Activated T-cell treated with anti-CD3 and anti-CD28 coated beads, Interleukin-2, amount 50 U/mL, for 24 hours (primary cell): ENCODE data around the gene CR1.
"Not testable (repeated sequence)": the region's sequence is repeated elsewhere in the genome, so short reads cannot be mapped to it uniquely, and the experiment has no call there.

Experiments
- DNase-seq: peaks from one replicate; pipeline ENCODE4 v3.0.0-alpha.2; 2020
- H3K27ac Mint-ChIP-seq: 2 replicates; pipeline ENCODE4 v1.8.0; 2020; ENCODE audit warnings: mild to moderate bottlenecking, mixed read lengths
- H3K27me3 Mint-ChIP-seq: 2 replicates; pipeline ENCODE4 v1.8.0; 2020; ENCODE audit warnings: mixed read lengths
- H3K36me3 Mint-ChIP-seq: 2 replicates; pipeline ENCODE4 v1.8.0; 2020; ENCODE audit warnings: low read depth, mixed read lengths
- H3K4me1 Mint-ChIP-seq: 2 replicates; pipeline ENCODE4 v1.8.0; 2020; ENCODE audit warnings: low read depth, mixed read lengths
- H3K4me3 Mint-ChIP-seq: 2 replicates; pipeline ENCODE4 v1.8.0; 2020; ENCODE audit warnings: mild to moderate bottlenecking, moderate library complexity, mixed read lengths
- H3K9me3 Mint-ChIP-seq: 2 replicates; pipeline ENCODE4 v1.8.0; 2020; ENCODE audit warnings: mixed read lengths

Gene CR1

DNA sequence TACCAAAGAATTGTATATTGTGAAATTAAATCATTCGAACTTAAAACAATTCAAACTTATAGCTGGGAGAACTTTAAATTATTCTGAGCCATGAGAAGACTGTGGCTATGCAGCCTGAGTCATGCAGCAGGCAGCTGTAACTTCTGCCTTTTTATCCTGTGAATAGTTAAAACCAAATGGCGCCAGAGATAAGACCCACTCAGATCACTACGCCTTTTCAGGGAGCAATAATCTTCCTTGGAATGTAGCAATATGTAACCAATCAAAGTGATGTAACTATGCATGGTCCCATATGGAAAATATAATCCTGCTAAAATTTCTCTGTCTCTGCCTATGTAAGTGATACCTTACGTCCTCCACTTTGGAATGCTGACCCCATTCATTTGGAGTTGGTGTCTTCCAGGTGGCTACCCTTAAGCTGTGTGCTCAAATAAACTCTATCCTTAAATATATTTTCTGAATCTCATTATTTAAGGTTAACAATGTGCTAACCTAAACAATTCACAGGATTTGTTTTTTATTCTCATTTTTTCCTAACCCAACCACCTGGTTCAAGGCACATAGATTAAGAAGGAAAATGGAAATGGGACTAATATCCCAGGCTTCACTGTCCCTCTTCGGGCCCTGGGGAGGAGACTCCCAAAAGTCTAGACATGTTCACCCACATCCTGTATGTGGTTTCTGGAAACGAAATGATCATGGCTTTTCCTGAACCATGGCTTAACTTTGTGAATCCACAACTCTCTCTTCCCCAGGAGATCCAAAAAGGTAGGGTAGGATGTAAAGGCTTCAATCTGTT, 184.8 kb downstream of the CR1 start:
- not testable (repeated sequence) for H3K36me3 Mint-ChIP-seq, DNase-seq, H3K27ac Mint-ChIP-seq, H3K4me1 Mint-ChIP-seq, H3K9me3 Mint-ChIP-seq, H3K4me3 Mint-ChIP-seq
- peaks cover 14% of the 10 kb centered on the region for H3K27me3 Mint-ChIP-seq

DNA sequence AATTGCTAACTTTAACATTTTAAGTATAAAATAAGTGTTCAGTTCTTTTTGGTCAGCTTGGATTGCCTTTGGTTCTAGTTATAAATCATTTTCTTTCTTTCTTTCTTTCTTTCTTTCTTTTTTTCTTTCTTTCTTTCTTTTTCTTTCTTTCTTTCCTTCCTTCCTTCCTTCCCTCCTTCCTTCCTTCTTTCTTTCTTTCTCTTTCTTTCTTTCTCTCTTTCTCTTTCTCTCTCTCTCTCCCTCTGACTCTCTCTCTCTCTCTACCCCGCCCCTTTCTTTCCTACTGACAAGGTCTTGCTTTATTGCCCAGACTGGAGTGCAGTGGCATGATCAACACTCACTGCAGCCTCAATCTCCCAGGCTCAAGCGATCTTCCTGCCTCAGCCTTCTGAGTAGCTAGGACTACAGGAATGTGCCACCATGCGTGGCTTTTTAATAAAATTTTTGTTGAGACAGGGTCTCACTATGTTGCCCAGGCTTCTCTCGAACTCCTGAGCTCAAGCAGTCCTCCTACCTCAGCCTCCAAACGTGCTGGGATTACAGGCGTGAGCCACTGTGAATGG, 187.0 kb downstream of the CR1 start:
- H3K4me1 Mint-ChIP-seq, H3K27me3 Mint-ChIP-seq, H3K9me3 Mint-ChIP-seq, H3K27ac Mint-ChIP-seq, H3K36me3 Mint-ChIP-seq, DNase-seq, H3K4me3 Mint-ChIP-seq: not testable (repeated sequence)

DNA sequence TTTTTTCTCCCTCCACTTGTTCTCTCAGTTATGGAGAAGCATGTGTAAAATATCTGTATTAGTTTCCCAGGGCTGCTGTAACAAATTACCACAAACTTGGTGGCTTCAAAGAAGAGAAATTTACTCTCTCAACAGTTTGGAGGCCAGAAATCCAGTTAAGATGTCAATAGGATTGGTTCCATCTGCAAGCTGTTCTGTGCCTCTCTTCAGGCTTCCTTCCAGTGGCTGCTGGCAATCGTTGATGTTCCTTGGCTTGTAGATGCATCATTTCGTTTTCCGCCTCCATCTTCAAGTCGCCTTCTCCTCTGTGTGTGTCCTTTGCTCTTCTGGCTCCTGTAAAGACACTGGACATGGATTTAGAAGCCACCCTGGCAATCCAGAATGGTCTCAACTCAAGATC, 194.6 kb downstream of the CR1 start:
- not testable (repeated sequence) for H3K36me3 Mint-ChIP-seq, H3K4me1 Mint-ChIP-seq, H3K9me3 Mint-ChIP-seq, H3K4me3 Mint-ChIP-seq, DNase-seq, H3K27ac Mint-ChIP-seq, H3K27me3 Mint-ChIP-seq

DNA sequence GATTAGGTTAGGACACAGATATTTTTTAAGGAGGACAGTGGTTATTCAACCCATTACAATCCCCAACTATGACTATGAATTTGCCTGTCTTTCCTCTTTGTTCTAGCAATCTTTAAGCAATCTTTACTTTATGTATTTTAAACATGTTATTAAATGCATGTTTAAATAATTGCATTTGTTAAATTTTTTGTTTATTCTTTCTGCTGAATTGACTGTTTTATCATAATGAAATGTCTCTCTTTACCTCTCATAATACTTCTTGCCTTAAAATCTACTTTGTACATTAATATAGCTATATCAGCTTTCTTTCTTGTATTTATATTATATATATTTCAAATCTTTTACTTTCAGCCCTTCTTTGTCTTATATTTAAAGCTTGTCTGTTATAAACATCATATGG, 195.1 kb downstream of the CR1 start:
- Mint-ChIP-seq H3K27me3 (peaks cover 5% of the 10 kb centered on the region), H3K27ac (no peak overlapping the region), H3K9me3 (no peaks in the 10 kb centered on the region)

More for the DNA sequence above, 195.1 kb downstream of the CR1 start:
- H3K4me3 Mint-ChIP-seq: no peak overlapping the region
- no peaks in the 10 kb centered on the region for H3K4me1 Mint-ChIP-seq
- no peak for DNase-seq
- no peaks in the 10 kb centered on the region for H3K36me3 Mint-ChIP-seq
